Measurements from ENCODE around the gene KIF1A. TPM values are rescaled to one million over a fixed set of nuclear protein-coding genes. Genes with fewer than 3 reads are reported as not detected.

Gene KIF1A
- polyA plus RNA-seq, 1 donor (not counting 4 experiments of a cell fraction or from before 2014, with no cell fraction given), result not detected

DNA sequence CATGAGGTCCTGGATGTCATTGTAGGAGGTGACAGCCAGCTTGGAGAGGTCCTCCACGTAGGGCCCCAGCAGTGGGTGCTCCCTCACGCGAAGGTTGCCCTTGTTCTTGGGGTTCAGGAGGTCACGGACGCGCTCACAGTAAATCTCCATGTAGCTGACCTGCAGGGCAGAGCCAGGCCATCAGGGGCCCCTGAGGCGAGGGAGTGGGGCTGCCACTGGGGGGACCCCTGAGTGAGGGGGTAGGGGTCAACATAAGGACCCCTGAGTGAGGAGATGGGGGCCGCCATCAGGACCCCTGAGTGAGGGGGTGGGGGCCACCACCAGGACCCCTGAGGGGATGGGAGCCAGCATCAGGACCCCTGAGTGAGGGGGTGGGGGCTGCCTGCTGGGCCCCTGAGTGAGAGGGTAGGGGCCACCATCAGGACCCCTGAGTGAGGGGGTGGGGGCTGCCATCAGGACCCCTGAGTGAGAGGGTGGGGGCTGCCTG lies 33.6 kb downstream of the KIF1A start:
- no peak overlapping the region for H2AFZ ChIP-seq (ENCODE audit: control insufficient read depth, low read length)
- no peaks in the 10 kb centered on the region for H3K4me1 ChIP-seq (ENCODE audit: control insufficient read depth, extremely low read depth, insufficient read depth, low read length)
- TF ChIP-seq, protein P1, sequence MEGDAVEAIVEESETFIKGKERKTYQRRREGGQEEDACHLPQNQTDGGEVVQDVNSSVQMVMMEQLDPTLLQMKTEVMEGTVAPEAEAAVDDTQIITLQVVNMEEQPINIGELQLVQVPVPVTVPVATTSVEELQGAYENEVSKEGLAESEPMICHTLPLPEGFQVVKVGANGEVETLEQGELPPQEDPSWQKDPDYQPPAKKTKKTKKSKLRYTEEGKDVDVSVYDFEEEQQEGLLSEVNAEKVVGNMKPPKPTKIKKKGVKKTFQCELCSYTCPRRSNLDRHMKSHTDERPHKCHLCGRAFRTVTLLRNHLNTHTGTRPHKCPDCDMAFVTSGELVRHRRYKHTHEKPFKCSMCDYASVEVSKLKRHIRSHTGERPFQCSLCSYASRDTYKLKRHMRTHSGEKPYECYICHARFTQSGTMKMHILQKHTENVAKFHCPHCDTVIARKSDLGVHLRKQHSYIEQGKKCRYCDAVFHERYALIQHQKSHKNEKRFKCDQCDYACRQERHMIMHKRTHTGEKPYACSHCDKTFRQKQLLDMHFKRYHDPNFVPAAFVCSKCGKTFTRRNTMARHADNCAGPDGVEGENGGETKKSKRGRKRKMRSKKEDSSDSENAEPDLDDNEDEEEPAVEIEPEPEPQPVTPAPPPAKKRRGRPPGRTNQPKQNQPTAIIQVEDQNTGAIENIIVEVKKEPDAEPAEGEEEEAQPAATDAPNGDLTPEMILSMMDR (optimal IDR thresholded peaks at IDR 0.05 in 1 of 3, IDR thresholded peaks at IDR 0.05 in 1 of 3, conservative IDR thresholded peaks at IDR 0.05 in 1 of 3; ENCODE audit: extremely low read depth in 1 of 3, insufficient read depth in 2 of 3, low read length in 3 of 3), result no peak
- no peak for TF ChIP-seq EZH2 (IDR thresholded peaks at IDR 0.05; ENCODE audit: low read length)
- no peak overlapping the region for H3K4me3 ChIP-seq (ENCODE audit: control insufficient read depth in 2 of 3, extremely low read depth in 1 of 3, insufficient read depth in 2 of 3, low read depth in 1 of 3, low read length in 3 of 3)
- H4K20me1 ChIP-seq (ENCODE audit: control insufficient read depth, extremely low read depth, insufficient read depth, low read length), result no peaks in the 10 kb centered on the region
- no peaks in the 10 kb centered on the region for H3K9me1 ChIP-seq (ENCODE audit: control insufficient read depth, extremely low read depth, insufficient read depth, low read length)
- DNase-seq (ENCODE audit: low read depth, low spot score), result no peak
- no peak for FAIRE-seq
- dilution Hi-C loops (cut with MboI; ENCODE audit: extremely low pct_ligation_motif_present, low sequenced_read_pairs), result no loop called here
- no peaks in the 10 kb centered on the region for H3K79me2 ChIP-seq (ENCODE audit: control insufficient read depth, insufficient read depth, low read length)
- H3K27ac ChIP-seq (ENCODE audit: control insufficient read depth, insufficient read depth, low read length), result no peak overlapping the region
- H3K36me3 ChIP-seq (ENCODE audit: control insufficient read depth in 2 of 2, extremely low read depth in 1 of 2, insufficient read depth in 2 of 2, low read length in 2 of 2), result no peaks in the 10 kb centered on the region
- peaks cover 8% of the 10 kb centered on the region for H3K27me3 ChIP-seq (ENCODE audit: control insufficient read depth, extremely low read depth, insufficient read depth, low read length)
- H3K9ac ChIP-seq (ENCODE audit: control insufficient read depth, extremely low read depth, insufficient read depth, low read length), result no peak overlapping the region
- no peak overlapping the region for H3K4me2 ChIP-seq (ENCODE audit: control insufficient read depth, extremely low read depth, insufficient read depth, low read depth, low read length)
- peaks cover 3% of the 10 kb centered on the region for H3K9me3 ChIP-seq (ENCODE audit: control insufficient read depth, low read depth, low read length)

DNA sequence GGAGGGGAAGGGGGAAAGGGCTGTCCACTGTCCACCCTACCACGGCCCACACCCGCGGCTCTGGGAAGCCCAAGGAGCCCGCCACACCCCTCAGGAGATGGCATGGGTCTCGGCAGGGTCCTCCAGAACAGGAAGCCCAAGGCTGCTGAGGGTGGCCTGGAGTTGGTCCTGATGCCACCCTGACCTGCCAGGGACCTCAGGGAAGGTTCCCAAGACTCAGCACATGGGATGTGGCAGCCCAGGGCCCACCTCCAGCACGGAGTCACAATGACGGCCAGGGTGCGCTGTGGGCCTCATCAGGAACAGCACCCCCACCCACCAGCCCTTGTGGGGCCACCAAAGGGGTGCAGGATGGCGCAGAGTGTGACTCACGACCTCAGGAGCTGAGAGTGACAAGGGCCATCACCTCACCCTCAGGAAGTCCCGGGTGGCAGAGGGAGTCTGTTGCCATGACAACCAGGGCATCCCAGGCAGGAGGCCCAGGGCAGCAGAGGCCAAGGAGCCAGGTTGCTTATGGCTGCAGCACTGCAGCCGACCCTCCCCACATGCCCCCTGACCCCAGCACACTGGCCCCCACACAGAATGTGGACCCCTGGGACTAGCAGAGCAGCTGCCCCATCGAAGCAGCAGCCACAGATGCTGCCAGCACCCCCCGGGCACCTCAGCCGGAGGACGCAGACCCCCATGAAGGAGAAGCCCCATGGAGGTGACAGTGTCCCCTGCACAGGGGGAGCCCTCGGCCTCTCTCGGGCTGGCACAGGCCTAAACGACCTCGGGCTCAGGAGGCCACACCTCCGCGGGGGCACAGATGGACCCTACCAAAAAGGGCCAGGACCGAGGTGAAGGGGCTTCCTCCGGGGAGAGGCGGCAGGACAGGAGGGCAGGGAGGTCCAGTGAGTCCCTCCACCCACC lies 34.3 kb downstream of the KIF1A start:
- no peak overlapping the region for H3K27ac ChIP-seq (ENCODE audit: control insufficient read depth, insufficient read depth, low read length)
- no peaks in the 10 kb centered on the region for H3K79me2 ChIP-seq (ENCODE audit: control insufficient read depth, insufficient read depth, low read length)
- H3K27me3 ChIP-seq (ENCODE audit: control insufficient read depth, extremely low read depth, insufficient read depth, low read length), result peaks cover 8% of the 10 kb centered on the region
- H3K36me3 ChIP-seq (ENCODE audit: control insufficient read depth in 2 of 2, extremely low read depth in 1 of 2, insufficient read depth in 2 of 2, low read length in 2 of 2), result no peaks in the 10 kb centered on the region
- H3K9ac ChIP-seq (ENCODE audit: control insufficient read depth, extremely low read depth, insufficient read depth, low read length), result no peak overlapping the region
- no peak overlapping the region for H3K4me3 ChIP-seq (ENCODE audit: control insufficient read depth in 2 of 3, extremely low read depth in 1 of 3, insufficient read depth in 2 of 3, low read depth in 1 of 3, low read length in 3 of 3)
- no peaks in the 10 kb centered on the region for H3K9me1 ChIP-seq (ENCODE audit: control insufficient read depth, extremely low read depth, insufficient read depth, low read length)
- H3K4me1 ChIP-seq (ENCODE audit: control insufficient read depth, extremely low read depth, insufficient read depth, low read length), result no peaks in the 10 kb centered on the region
- no peak for DNase-seq (ENCODE audit: low read depth, low spot score)
- FAIRE-seq, result no peak
- no peak overlapping the region for H3K4me2 ChIP-seq (ENCODE audit: control insufficient read depth, extremely low read depth, insufficient read depth, low read depth, low read length)
- peaks cover 3% of the 10 kb centered on the region for H3K9me3 ChIP-seq (ENCODE audit: control insufficient read depth, low read depth, low read length)
- dilution Hi-C loops (cut with MboI; ENCODE audit: extremely low pct_ligation_motif_present, low sequenced_read_pairs), result no loop called here
- H2AFZ ChIP-seq (ENCODE audit: control insufficient read depth, low read length), result no peak overlapping the region
- H4K20me1 ChIP-seq (ENCODE audit: control insufficient read depth, extremely low read depth, insufficient read depth, low read length), result no peaks in the 10 kb centered on the region
- TF ChIP-seq EZH2 (IDR thresholded peaks at IDR 0.05; ENCODE audit: low read length), result no peak
- TF ChIP-seq, protein P1 (optimal IDR thresholded peaks at IDR 0.05 in 1 of 3, IDR thresholded peaks at IDR 0.05 in 1 of 3, conservative IDR thresholded peaks at IDR 0.05 in 1 of 3; ENCODE audit: extremely low read depth in 1 of 3, insufficient read depth in 2 of 3, low read length in 3 of 3), result no peak
